ENCODE results near the gene DBH. TPM values are rescaled to one million over a fixed set of nuclear protein-coding genes. Genes with fewer than 3 reads are reported as not detected.
"Not testable (repeated sequence)": the region's sequence is repeated elsewhere in the genome, so short reads cannot be mapped to it uniquely, and the experiment has no call there.

Gene DBH
- polyA plus RNA-seq, 1 experiment = not detected

- 0 out of 2 replicates have a peak, but pooled peaks cover 2% of the 10 kb centered on the region for H3K27me3 ChIP-seq (ENCODE audit: control insufficient read depth, insufficient read depth, low read length)
- CTCF ChIA-PET = interaction anchor here (1.0 to 1.7 kb wide), 2 partner anchors 10 to 12 kb away, joined by 3 to 6 read pairs; no protein-coding TSS in a partner anchor
- POLR2A ChIA-PET = interaction anchor here (0.6 kb wide), 1 partner anchor 306 kb away, joined by 3 read pairs; no protein-coding TSS in a partner anchor
- TF ChIP-seq CTCF (IDR thresholded peaks at IDR 0.05; ENCODE audit: insufficient read depth, low read depth, low read length) = no peak
- DNase-seq (ENCODE audit: low read depth) = no peak
- H3K4me3 ChIP-seq (ENCODE audit: low read depth, low read length) = no peak overlapping the region
- H3K36me3 ChIP-seq (ENCODE audit: control insufficient read depth, insufficient read depth, low read length) = no peaks in the 10 kb centered on the region
These were observed 37.1 kb downstream of the DBH start for GRCh38 chr9:133673258-133673655.

- POLR2A ChIA-PET = no interaction called here
- CTCF ChIA-PET = interaction anchor here (1.0 kb wide), 1 partner anchor 11 kb away, joined by 3 read pairs; no protein-coding TSS in a partner anchor
- H3K36me3 ChIP-seq (ENCODE audit: control insufficient read depth, insufficient read depth, low read length) = no peaks in the 10 kb centered on the region
- no peak for DNase-seq (ENCODE audit: low read depth)
- 0 out of 2 replicates have a peak, but pooled peaks cover 2% of the 10 kb centered on the region for H3K27me3 ChIP-seq (ENCODE audit: control insufficient read depth, insufficient read depth, low read length)
- H3K4me3 ChIP-seq (ENCODE audit: low read depth, low read length) = no peak overlapping the region
- no peak for TF ChIP-seq CTCF (IDR thresholded peaks at IDR 0.05; ENCODE audit: insufficient read depth, low read depth, low read length)
These were observed 37.9 kb downstream of the DBH start for GRCh38 chr9:133674091-133674490.

DNA sequence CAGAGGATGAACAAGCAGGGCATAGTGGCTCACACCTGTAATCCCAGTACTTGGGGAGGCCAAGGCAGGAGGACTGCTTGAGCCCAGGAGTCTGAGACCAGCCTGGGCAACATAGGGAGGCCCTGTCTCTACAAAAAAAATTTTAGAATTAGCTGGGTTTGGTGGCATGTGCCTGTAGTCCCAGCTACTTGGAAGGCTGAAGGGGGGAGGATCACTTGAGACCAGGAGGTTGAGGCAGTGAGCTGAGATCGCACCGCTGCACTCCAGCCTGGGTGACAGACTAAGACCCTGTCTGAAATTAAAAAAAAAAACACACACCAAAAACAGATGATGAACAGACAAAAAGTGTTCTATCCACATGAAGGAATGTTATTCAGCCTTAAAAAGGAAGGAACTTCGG is 39.6 kb downstream of the DBH start:
- POLR2A ChIA-PET; CTCF ChIA-PET; H3K36me3 ChIP-seq (ENCODE audit: control insufficient read depth, insufficient read depth, low read length); H3K27me3 ChIP-seq (ENCODE audit: control insufficient read depth, insufficient read depth, low read length); H3K4me3 ChIP-seq (ENCODE audit: low read depth, low read length); DNase-seq (ENCODE audit: low read depth): not testable (repeated sequence)

DNA sequence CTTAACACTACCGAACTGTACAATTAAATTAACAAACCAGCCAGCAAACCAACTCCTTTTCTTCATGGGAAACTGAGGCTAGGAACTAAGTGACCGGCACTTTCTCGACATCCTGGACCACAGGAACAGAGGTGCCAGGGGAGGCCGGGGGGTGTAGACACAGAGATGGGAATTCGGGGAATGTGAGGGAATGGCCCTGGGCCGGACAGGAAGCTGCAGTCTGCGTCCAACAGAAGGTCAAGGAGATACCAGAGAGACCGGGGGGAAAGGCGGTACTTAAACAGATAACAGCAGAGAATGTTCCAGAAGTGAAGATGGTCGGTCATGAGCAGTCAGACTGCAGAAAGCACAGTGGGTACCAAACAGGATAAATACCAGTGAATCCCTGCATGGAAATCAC is 40.3 kb downstream of the DBH start:
- no peak for DNase-seq (ENCODE audit: low read depth)
- H3K36me3 ChIP-seq (ENCODE audit: control insufficient read depth, insufficient read depth, low read length) = no peaks in the 10 kb centered on the region
- TF ChIP-seq CTCF (IDR thresholded peaks at IDR 0.05; ENCODE audit: insufficient read depth, low read depth, low read length) = no peak
- POLR2A ChIA-PET = no interaction called here
- H3K27me3 ChIP-seq (ENCODE audit: control insufficient read depth, insufficient read depth, low read length) = 0 out of 2 replicates have a peak, but pooled peaks cover 2% of the 10 kb centered on the region
- no peak overlapping the region for H3K4me3 ChIP-seq (ENCODE audit: low read depth, low read length)
- CTCF ChIA-PET = no interaction called here

DNA sequence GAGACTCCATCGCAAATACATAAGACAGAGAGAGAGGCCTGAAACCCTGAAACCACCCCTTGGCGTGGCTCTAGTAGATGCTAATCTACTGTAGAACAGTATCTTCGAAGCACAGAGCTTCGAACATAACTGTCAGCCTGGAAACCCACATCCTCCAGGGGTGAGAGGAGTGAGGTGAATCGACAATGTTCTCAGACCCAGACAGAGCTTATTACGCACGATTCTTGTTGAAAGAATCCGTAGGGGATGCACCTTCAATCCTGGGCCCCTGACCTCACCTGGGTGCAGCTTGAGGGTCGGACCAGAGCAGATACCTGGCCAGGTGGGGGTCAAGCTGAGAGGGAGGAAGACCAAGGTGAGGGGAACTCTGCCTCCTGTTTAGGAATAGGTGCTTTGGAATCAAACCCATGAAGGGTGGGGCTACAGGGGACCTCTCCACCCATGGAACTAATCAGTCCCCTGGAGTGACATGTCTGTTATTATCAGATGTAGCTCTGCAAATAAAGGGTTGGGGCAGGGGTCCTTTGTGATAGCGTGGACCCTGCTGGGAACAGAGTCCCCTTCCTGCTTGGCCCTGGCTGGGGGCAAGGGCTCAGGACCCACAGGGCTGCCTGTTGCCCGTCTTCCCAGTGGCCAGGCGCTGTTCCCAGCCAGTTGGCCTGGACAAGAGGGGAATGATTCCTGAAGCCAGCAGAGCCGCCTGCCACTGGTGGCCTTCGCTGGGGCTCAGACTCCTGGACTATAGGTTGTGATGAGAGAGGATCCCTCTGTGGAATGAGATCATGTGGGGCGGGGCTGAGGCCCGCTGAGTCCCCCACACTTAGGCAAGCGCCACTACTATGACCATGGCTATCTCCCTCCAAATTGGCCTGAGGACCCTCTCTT is 41.2 kb downstream of the DBH start:
- DNase-seq (ENCODE audit: low read depth) = no peak
- ChIA-PET CTCF (no interaction called here), POLR2A (no interaction called here)
- peaks cover 2% of the 10 kb centered on the region; the same call in 1 of the 2 replicates for H3K27me3 ChIP-seq (ENCODE audit: control insufficient read depth, insufficient read depth, low read length)
- no peaks in the 10 kb centered on the region for H3K36me3 ChIP-seq (ENCODE audit: control insufficient read depth, insufficient read depth, low read length)
- no peak overlapping the region for H3K4me3 ChIP-seq (ENCODE audit: low read depth, low read length)
- TF ChIP-seq CTCF (IDR thresholded peaks at IDR 0.05; ENCODE audit: insufficient read depth, low read depth, low read length) = no peak
